GM19372 (cell line): ENCODE results near the gene DSCAM.
"Not testable (repeated sequence)": the region's sequence is repeated elsewhere in the genome, so short reads cannot be mapped to it uniquely, and the experiment has no call there.

ENCODE experiments used
- ATAC-seq: cut with Tn5 transposase; IDR thresholded peaks from one replicate; pipeline ENCODE4 v1.9.1; 2021; ENCODE audit warnings: mild to moderate bottlenecking, low read depth, moderate library complexity; ENCODE audit not compliant: unreplicated experiment

DSCAM gene

GRCh38 chr21:40200946-40201345, 646.0 kb downstream of the DSCAM start:
- ATAC-seq: no peak

- ATAC-seq: no peak
Measured at GRCh38 chr21:40200126-40200525, 646.8 kb downstream of the DSCAM start.

- ATAC-seq: no peak
Measured at GRCh38 chr21:40194185-40194980, 652.6 kb downstream of the DSCAM start.

DNA sequence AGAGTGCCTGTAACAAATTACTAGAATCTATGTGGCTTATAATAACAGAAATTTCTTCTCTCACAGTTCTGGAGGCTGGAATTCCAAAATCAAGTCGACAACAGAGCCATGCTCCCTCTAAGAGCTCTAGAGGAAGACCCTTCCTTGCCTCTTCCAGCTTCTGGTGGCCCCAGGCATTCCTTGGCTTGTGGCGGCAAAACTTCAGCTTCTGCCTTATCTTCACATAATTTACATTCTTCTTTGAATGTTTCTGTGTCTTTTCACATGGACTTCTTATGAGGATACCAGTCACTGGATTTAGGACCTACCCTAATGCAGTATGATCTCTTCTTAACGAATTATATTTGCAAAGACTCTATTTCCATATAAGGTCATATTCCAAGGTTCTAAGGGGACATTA, 655.3 kb downstream of the DSCAM start:
- ATAC-seq: no peak

DNA sequence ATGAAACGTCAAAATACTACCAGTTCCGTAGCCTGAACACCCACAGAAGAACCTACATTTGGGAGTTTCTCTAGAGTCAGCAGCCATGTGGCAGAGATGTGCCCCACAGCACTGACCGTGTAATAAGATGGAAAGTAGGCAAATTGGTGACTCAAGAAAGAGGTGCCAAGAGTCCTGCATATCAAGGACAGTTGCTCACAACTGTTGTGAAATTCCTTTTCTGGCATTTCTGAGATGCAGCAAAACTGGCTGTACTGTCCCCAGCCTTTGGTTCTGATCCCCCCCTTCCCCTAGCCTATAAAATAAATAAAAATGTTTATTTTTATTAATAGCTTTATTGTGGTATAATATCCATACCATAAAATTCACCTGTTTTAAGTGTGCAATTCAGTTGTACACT, 655.8 kb downstream of the DSCAM start:
- ATAC-seq: no peak

GRCh38 chr21:40187946-40188654, 658.9 kb downstream of the DSCAM start:
- ATAC-seq: no peak

- no peak for ATAC-seq
Measured at GRCh38 chr21:40187244-40187643, 659.7 kb downstream of the DSCAM start.

DNA sequence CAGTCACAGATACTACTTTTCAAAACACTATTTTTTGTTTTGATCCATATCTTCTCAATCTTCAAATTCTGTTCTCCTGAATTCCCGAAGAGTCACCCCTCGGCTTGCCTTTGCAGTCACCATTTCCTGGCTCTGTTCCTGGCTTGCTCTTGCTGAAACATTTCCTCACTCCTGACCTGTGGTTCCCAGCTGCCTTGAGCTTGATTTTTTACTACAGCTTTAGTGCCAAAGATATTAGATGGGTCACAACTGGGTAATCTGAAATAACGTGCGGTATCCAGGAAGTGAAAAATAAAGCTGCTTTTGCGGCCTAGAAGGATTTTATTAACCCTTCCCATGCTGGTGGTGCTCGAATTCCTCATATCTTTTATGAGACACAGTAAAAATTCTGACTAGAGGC, 660.9 kb downstream of the DSCAM start:
- ATAC-seq: no peak

GRCh38 chr21:40185208-40185607, 661.8 kb downstream of the DSCAM start:
- ATAC-seq: no peak

DNA sequence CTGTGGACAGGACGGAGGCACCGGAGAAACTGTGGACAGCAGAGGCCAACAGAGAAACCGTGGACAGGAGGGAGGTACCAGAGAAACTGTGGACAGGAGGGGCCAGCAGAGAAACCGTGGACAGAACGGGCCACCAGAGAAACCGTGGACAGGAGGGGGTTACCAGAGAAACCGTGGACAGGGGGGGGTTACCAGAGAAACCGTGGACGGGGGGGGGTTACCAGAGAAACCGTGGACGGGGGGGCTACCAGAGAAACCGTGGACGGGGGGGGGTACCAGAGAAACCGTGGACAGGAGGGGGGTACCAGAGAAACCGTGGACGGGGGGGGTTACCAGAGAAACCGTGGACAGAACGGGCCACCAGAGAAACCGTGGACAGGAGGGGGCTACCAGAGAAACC, 664.5 kb downstream of the DSCAM start:
- not testable (repeated sequence) for ATAC-seq

GRCh38 chr21:40179166-40179565, 667.8 kb downstream of the DSCAM start:
- no peak for ATAC-seq

DNA sequence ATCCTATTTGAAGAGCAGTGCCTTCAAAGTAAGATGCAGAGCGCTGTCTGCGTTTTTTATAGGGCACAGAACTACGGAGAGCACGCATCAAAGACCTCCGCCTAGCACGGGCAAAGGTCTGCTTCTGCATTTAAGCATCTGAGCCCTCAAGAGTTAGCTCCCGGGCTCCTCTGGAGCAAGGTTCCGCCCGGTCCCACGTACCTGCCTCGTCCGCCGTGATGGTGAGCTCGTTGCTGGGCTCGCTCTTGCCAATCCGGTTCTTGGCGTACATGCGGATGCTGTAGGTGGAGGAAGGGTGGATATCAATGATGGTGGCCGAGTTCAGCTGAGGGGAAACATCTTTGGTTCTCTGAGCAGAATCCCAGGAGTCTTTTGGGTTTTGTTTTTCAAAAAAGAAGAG, 668.2 kb downstream of the DSCAM start:
- ATAC-seq: no peak

DNA sequence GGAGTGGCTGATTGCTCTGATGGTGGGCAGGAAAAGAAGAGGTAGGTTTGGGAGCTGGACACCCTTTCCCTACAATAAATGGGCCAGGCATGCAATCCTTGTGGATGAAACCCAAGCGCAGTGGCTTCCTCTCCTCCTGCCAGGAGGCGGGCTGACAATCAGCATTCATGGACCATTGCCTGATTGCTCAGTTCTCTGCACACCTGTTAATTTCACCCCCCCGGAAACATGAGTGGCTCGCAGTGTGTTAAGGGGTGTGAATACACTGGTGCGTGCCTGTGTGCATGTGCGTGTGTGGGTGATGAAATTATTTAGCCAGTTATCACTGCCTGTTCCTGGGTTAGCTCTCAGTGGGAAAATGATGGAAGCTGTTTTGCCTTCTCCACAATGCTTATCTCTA, 669.0 kb downstream of the DSCAM start:
- no peak for ATAC-seq

DNA sequence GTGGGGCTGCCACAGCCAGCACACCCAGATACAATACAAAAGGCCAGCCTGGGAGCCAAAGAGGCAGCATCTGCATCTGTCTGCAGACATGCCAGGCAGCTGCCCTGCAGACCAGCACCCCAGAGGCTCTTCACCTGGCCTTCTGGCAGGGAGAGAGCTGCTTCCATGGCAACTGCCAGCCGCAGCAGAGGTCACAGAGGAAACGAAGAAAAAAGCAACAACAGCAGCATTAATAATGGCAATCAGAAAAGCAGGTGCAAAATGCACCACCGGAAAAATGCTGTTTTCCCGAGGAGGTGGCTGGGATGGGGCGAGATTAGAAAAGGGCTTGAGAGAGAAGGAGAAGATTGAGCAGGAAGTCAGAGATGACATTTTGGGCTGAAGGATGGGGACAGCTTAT, 670.2 kb downstream of the DSCAM start:
- ATAC-seq: no peak

GRCh38 chr21:40173816-40174215, 673.1 kb downstream of the DSCAM start:
- ATAC-seq: no peak

DNA sequence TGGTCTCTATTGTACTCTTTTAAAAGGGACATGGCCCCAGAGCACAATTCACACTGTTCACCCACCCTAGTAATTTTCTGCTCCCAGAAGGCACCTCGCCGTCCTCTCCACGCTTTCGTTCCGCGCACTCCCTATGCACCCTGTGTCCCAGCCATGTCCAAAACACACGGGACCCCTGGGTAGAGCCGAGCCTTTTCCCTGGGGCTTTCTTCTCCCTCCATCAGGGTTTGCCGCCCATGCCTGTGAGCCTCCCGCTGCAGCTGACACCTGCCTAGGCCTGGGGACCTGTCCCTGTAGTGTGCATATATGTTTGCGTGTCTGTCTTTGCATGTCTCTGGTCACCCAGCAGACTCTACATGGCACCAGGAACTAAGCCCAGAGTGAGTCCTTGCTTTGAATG, 677.0 kb downstream of the DSCAM start:
- ATAC-seq: no peak

DNA sequence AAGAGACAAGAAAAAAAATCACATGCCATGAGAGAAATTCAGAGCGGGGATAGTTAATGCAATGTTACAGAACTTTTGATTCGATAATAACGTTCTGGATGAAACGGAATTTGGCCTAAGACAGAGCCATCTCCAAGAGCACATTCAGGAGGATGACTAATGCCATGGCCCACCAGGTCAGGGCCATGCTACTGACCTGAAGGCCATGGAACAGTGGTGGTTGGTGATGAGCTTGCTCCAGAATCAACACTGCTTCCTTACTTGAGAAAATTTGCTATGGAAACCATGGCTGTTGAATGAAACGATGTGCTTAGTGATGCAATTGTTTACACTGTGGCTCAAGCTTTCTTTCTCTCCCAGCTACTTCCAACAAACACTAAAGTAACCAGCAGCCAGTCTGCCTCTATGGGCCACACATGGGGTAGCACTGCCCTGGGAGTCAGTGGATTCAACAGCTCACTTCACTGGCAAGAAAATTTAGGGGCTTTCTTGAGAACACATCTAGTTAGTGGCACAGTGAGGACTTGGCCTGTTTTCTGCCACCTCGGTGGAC, 680.6 kb downstream of the DSCAM start:
- no peak for ATAC-seq

GRCh38 chr21:40165773-40166070, 681.2 kb downstream of the DSCAM start:
- no peak for ATAC-seq

- ATAC-seq: no peak
Measured at GRCh38 chr21:40164905-40165772, 681.8 kb downstream of the DSCAM start.

- ATAC-seq: no peak
Measured at GRCh38 chr21:40162075-40162474, 684.9 kb downstream of the DSCAM start.

DNA sequence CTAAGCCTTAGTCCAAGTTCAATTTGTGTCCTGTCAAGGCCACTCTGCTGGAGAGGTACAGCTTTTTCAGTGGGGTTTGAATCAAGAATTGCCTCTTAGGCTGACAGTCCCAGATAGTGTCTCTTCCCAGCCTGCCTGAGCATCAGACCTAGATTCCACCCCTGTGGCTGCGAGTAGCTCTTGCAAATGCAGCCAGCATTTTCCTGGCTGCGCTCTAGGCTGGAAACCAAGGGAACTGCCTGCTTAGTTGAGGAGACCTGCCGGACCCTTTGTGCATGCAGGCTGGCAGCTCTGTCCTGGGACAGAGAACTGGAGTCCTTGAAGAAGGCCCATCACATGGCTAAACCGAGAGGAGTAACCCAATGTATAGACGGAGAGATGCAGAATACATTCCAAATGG, 686.0 kb downstream of the DSCAM start:
- no peak for ATAC-seq
